Measurements from ENCODE around the gene FCER2.

Gene FCER2

GRCh38 chr19:7733376-7733775 is 31.4 kb upstream of the FCER2 start:
- no peak for DNase-seq (ENCODE audit: low spot score)

DNA sequence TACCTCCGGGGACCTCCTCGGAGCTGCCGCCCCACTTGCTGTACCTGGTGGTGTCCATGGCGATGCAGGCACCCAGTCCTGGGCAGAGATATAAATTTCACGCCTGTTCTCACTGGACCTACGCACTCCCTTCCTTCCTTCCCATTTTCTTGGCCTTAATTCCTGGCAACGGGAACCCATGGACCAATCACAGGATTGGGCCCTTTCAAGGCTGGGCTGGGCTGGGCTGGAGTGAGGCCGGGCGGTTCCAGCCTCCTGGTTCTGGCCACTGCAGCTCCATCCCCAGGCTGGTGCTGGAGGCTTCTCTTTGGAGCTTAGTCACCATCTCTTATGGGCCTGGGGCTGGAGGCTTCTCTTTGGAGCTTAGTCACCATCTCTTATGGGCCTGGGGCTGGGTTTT is 30.1 kb upstream of the FCER2 start, which contains the start of gene CLEC4G:
TSS of gene CLEC4G (minus strand) at position 66 of the 400 bp plus-strand sequence. CDS start at position 58, 8 bp downstream.
- DNase-seq (ENCODE audit: low spot score) (no peak), FAIRE-seq (no peak)

More at GRCh38 chr19:7733376-7733775, 31.4 kb upstream of the FCER2 start:
- no peak for FAIRE-seq

DNA sequence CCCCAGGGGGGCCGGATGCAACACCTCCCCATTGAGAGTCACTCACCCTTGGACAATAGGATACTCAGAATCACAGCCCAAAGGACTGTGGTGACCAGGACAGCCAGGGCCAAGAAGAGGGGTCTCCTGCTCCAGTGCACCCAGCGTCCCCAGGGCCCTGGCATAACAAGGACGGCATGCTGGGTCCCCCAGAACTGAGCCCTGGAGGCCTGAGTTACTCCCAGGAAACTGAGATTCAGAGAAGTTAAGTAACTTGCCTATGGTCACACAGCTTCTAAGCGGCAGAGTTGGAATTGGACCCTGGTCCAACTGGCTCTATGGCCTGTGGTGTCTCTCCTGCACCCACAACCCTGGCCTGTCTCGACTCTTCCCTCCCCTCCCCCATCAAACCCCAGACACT is 29.7 kb upstream of the FCER2 start:
- FAIRE-seq (no peak), DNase-seq (ENCODE audit: low spot score) (no peak)

GRCh38 chr19:7731218-7731595 is 29.3 kb upstream of the FCER2 start:
- FAIRE-seq: no peak

DNA sequence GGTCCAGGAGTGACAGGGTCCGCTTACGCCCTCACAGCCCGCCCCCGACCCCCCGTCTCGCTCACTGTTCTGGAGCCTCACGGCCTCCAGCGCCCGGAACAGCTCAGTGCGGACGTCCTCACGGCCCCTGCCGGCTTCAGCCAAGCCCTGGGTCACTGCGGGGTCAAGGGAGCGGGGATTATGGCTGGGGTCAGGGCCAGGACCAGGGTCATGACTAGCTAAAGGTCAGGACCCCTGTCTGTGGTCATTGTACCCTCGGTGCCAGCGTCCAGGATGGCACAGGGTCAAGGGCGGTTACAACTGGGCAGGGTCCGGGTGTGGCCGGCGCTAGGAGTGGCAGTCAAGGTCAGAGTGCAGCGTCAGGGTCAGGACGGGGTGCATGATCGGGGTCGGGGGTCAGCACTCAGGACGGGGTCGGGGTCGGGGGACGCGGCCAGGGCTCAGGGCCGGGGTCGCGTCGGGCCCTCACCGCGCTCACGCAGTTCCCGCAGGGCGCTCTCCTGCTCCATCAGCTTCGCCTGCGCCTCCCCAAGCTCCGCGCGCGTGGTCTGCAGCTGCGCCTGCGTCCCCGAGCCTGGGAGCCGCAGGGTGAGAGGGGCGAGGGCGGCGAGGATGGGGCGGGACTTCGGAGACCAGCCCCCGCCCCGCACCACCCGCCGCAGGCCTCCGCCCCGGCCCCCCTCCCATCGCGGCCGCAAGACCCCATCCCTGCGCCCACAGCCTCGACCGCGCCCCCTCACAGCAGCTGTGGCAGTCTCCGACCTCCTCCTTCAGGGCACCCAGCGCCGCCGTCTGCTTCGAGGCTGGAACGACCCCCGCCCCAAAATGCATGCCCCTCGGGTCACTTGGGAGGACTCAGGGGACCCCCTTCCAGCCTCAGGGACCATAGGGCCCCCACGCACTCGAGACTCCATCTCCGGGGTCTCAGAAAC is 28.6 kb upstream of the FCER2 start:
- FAIRE-seq: no peak

More at GRCh38 chr19:7731218-7731595, 29.3 kb upstream of the FCER2 start:
- DNase-seq (ENCODE audit: low spot score): no peak

DNA sequence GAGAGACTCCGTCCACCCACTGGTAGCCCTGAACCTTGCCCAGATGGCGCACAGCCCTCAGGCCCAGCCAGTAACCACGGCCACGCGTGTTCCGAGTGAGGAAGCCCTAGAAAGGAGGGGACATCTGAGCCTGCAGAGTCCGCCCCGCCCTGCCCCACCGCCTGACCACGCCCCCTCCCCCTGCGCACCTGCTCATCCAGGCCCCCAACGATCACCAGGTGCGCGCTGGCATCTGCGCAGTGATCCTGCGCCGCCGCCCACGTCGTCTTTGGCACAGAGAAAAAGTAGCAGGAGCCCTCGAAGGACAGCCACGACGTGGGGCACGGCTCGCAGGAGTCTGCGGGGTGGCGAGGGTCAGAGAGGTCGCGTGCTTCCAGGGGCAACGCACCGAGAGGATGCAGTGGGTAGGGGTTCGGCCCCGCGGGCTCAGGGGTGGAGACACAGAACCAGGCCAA is 27.9 kb upstream of the FCER2 start:
- DNase-seq (ENCODE audit: low spot score) (no peak), FAIRE-seq (no peak)

More for the DNA sequence above, 28.6 kb upstream of the FCER2 start:
- DNase-seq (ENCODE audit: low spot score): no peak

- FAIRE-seq: no peak
- no peak for DNase-seq (ENCODE audit: low spot score)
These were observed 27.3 kb upstream of the FCER2 start for GRCh38 chr19:7729211-7729610.

- FAIRE-seq: no peak
- DNase-seq (ENCODE audit: low spot score): no peak
These were observed 23.9 kb upstream of the FCER2 start for GRCh38 chr19:7725791-7726190.

DNA sequence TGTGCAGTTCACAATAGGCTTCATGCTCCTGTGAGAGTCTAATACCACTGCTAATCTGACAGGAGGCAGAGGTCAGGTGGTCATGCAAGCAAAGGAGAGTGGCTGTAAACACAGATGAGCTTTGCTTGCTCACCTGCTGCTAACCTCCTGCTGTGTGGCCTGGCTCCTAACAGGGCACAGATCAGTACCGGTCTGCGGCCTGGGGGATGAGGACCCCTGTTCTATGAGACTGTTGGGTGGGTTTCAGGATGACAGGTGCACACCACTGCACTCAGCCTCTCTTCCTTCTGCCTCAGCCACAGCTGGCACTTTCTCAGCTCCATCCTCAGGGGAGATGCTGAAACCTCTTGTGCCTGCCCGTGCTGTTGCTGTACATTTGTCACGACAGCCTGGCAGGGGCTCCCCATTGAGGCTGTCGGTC is 20.3 kb upstream of the FCER2 start:
- DNase-seq (ENCODE audit: low spot score) (no peak), FAIRE-seq (no peak)

- DNase-seq (ENCODE audit: low spot score) (no peak), FAIRE-seq (no peak)
These were observed 18.4 kb upstream of the FCER2 start for GRCh38 chr19:7720351-7720750.

DNA sequence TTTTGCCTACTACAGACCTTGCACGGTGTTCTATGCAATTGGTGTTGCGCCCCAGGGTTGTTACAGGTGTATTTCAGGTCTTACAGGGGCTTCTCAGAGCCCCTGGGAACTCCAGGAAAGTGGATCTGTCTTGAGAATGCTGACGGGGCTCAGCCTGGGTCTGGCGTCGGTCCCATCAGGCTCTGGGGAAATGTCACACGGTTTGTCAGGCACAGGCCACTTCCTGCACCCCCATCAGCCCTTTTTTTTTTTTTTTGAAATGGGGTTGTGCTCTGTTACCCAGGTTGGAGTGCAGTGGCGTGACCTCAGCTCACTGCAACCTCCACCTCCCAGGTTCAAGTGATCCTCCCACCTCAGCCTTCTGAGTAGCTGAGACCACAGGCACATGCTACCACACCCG is 16.7 kb upstream of the FCER2 start:
- no peak for DNase-seq (ENCODE audit: low spot score)
- no peak for FAIRE-seq

- FAIRE-seq (no peak), DNase-seq (ENCODE audit: low spot score) (no peak)
These were observed 14.8 kb upstream of the FCER2 start for GRCh38 chr19:7716762-7717161.

DNA sequence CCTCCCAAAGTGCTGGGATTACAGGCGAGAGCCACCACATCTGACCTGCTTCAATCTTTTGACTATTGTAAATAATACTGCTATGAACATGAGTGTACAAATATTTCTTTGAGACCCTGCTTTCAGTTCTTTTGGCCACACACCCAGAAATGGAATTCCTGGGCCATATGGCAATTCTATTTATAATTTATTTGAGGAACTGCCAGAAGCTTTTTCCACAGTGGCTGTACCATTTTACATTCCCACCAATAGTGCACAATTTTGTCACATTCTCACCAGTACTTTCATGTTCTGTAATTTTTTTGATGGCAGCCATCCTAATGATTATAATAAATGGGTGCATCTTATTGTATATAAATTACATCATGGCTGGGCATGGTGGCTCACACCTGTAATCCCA is 13.7 kb upstream of the FCER2 start:
- no peak for DNase-seq (ENCODE audit: low spot score)
- no peak for FAIRE-seq

DNA sequence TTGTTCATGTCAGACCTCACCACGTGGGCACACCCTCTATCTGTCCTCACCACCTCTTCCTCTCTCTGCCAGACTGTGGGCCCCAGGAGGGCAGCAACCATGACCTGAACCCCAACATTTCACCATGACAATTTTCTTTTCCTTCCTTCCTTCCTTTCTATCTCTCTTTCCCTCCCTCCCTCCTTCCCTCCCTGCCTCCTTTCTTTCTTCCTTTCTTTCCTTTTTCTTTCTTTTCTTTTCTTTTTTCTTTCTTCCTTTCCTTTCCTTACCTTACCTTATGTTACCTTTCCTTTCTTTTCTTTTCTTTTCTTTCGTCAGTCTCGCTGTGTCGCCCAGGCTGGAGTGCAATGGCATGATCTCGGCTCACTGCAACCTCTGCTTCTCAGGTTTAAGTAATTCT is 8.7 kb upstream of the FCER2 start:
- FAIRE-seq (no peak), DNase-seq (ENCODE audit: low spot score) (no peak)

DNA sequence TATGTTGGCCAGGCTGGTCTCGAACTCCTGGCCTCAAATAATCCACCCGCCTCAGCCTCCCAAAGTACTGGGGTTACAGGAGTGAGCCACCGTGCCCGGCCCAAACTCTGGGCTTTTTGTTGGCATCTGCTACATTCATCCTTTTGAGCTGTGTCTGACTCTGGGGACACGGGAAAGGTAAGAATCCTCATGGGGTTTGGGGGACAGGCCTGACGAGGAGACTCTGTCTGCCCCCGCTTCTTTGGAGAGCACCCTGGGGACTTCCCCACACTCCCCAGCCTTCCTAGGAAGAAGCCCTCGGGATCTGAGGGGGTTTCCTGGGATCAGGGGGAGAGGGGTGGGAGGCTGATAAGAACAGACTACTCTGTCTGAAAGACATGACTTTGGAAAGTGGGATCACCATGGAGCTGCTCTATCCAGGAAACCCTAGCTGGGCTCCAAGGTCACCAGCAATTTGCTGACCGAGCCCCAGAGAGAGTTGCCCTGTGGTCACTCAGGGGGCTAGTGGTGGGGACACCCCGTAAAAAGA is 8.1 kb upstream of the FCER2 start:
- DNase-seq (ENCODE audit: low spot score) (no peak), FAIRE-seq (no peak)

DNA sequence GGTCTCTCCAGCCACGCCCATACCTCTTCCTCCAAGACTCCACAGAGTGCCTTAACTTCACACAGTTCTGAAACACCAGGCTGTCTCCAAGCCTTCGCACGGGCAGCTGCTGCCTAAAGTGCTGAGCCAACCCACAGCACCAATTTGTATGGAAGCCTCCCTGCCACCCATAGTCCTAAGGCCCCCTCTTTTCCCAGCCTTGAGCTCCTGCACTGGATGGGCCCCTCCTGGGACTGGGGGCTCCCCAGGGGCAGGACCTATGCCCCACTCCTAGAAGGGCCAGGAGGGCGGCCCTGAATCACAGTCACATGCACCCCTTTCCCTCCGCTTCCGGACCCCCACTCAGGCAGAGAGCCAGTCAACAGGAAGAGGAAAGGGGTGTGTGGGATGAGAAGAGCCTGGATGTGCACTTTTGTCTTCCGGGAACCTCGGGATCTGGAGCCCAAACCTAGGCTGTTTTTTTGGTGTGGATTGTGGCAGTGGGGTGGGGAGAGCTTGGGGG is 5.1 kb upstream of the FCER2 start:
- DNase-seq (ENCODE audit: low spot score): no peak
- FAIRE-seq: no peak

GRCh38 chr19:7706188-7706954 is 4.4 kb upstream of the FCER2 start:
- FAIRE-seq (no peak), DNase-seq (ENCODE audit: low spot score) (no peak)

GRCh38 chr19:7705387-7706187 is 3.7 kb upstream of the FCER2 start:
- no peak for FAIRE-seq
- no peak for DNase-seq (ENCODE audit: low spot score)

- no peak for DNase-seq (ENCODE audit: low spot score)
- no peak for FAIRE-seq
These were observed 2.5 kb upstream of the FCER2 start for GRCh38 chr19:7704280-7705060.

GRCh38 chr19:7703332-7703731 is 1.4 kb upstream of the FCER2 start:
- FAIRE-seq (no peak), DNase-seq (ENCODE audit: low spot score) (no peak)

Data from RCC 7860 (cell line).